Frontal cortex (tissue), 4 donors: ENCODE results near the gene MRPL41. TPM values are rescaled to one million over a fixed set of nuclear protein-coding genes. Genes with fewer than 3 reads are reported as not detected.
"Not testable (repeated sequence)": the region's sequence is repeated elsewhere in the genome, so short reads cannot be mapped to it uniquely, and the experiment has no call there.

Source experiments
- DNase-seq, 2 donors: peaks; one replicate each; pipeline ENCODE4 v3.0.0; 2012; ENCODE audit warnings: low spot score in 2 of 2
- FAIRE-seq: peaks from 2 replicates; lab custom pipeline; 2012; peaks lifted over from hg19 to GRCh38; lab: Jason Lieb, UNC
- total RNA-seq: library from RNA; depleted of rRNA; stranded (reverse); fragments of >200 nt; gene quantifications from one replicate; pipeline ENCODE4 v1.2.3, GENCODE V29; 2014
- donor health status: control.
- donor health status: control.
- donor health status: control.

Gene MRPL41
- total RNA-seq, 1 donor from 2014 or later = 22.4 TPM

- DNase-seq = no peak
- no peak for FAIRE-seq
Measured at GRCh38 chr9:137579259-137579604, 27.6 kb downstream of the MRPL41 start.

GRCh38 chr9:137580209-137580953, 28.7 kb downstream of the MRPL41 start:
- FAIRE-seq = no peak
- no peak for DNase-seq

GRCh38 chr9:137580954-137581322, 29.3 kb downstream of the MRPL41 start:
- FAIRE-seq (no peak), DNase-seq (no peak)

GRCh38 chr9:137581361-137582285, 29.9 kb downstream of the MRPL41 start:
- FAIRE-seq (no peak), DNase-seq (no peak)

- no peak for DNase-seq
- no peak for FAIRE-seq
Measured at GRCh38 chr9:137582286-137582860, 30.7 kb downstream of the MRPL41 start.

- FAIRE-seq (no peak), DNase-seq (no peak)
Measured at GRCh38 chr9:137583347-137583746, 31.7 kb downstream of the MRPL41 start.

GRCh38 chr9:137583957-137584356, 32.3 kb downstream of the MRPL41 start:
- no peak for FAIRE-seq
- DNase-seq = no peak

- no peak for DNase-seq
- no peak for FAIRE-seq
Measured at GRCh38 chr9:137586854-137587253, 35.2 kb downstream of the MRPL41 start.

- FAIRE-seq = no peak
- no peak for DNase-seq
Measured at GRCh38 chr9:137588311-137588710, 36.6 kb downstream of the MRPL41 start.

- FAIRE-seq (no peak), DNase-seq (no peak)
Measured at GRCh38 chr9:137588891-137589290, 37.2 kb downstream of the MRPL41 start.

GRCh38 chr9:137589441-137590122, 37.9 kb downstream of the MRPL41 start:
- FAIRE-seq (no peak), DNase-seq (no peak)

- FAIRE-seq (no peak), DNase-seq (peak in 1 of 2 donors; percentile 43)
Measured at GRCh38 chr9:137590123-137590468, 38.4 kb downstream of the MRPL41 start.

GRCh38 chr9:137590469-137591383, 39.0 kb downstream of the MRPL41 start, which contains the start of gene ZMYND19:
TSS of gene ZMYND19 (minus strand) at chr9:137590512. CDS start at chr9:137590263, 249 bp downstream.
- FAIRE-seq (no peak), DNase-seq (peak; percentile 99)

GRCh38 chr9:137592767-137593166, 41.1 kb downstream of the MRPL41 start:
- FAIRE-seq (no peak), DNase-seq (no peak)

- no peak for FAIRE-seq
- DNase-seq = no peak
Measured at GRCh38 chr9:137593176-137593575, 41.5 kb downstream of the MRPL41 start.

GRCh38 chr9:137596577-137596976, 44.9 kb downstream of the MRPL41 start:
- FAIRE-seq, DNase-seq: not testable (repeated sequence)

- no peak for FAIRE-seq
- DNase-seq = no peak
Measured at GRCh38 chr9:137598943-137599342, 47.3 kb downstream of the MRPL41 start.
